Caco-2 (cell line): Measurements from ENCODE around the gene USP8. TPM values are rescaled to one million over a fixed set of nuclear protein-coding genes. Genes with fewer than 3 reads are reported as not detected.
"Not testable (repeated sequence)": the region's sequence is repeated elsewhere in the genome, so short reads cannot be mapped to it uniquely, and the experiment has no call there.

Experiments used
- BruUV-seq: library from RNA; stranded (reverse); fragments of 400-500 nt; replicated peaks from 2 replicates; lab custom pipeline; 2021; lab: Mats Ljungman, UMichigan
- CTCF ChIA-PET: fragments of 300-600 bp; sonication (Branson Sonifier 250); formaldehyde crosslinking; loops from one replicate; lab custom pipeline; 2022; ENCODE audit warnings: antibody characterized with exemption; lab: Charles Lee
- POLR2A ChIA-PET: fragments of 300-600 bp; sonication (Branson Sonifier 250); formaldehyde crosslinking; loops from one replicate; lab custom pipeline; 2022; ENCODE audit warnings: antibody characterized with exemption; lab: Charles Lee
- DNase-seq, 2 experiments: peaks; one replicate each; pipeline versions ENCODE4 v3.0.0 to v3.0.0-alpha.2; 2020 to 2022
- H3K27me3 ChIP-seq: replicated peaks from 2 replicates; pipeline ENCODE4 v1.6.0; 2011; ENCODE audit warnings: low read length; ENCODE audit not compliant: control insufficient read depth, insufficient read depth
- H3K36me3 ChIP-seq: 2 replicates; pipeline ENCODE4 v1.5.1; 2011; ENCODE audit warnings: low read length; ENCODE audit not compliant: control insufficient read depth, insufficient read depth
- H3K4me1 ChIP-seq: fragments of 250-450 bp; sonication (Bioruptor Pico); 2 replicates; pipeline ENCODE4 v1.5.1; 2020; ENCODE audit warnings: mild to moderate bottlenecking
- H3K4me3 ChIP-seq: 2 replicates; pipeline ENCODE4 v1.5.1; 2011; ENCODE audit warnings: low read depth, mild to moderate bottlenecking, control low read depth, low read length
- H3K9me3 ChIP-seq: fragments of 250-450 bp; sonication (Bioruptor Pico); 2 replicates; pipeline ENCODE4 v1.5.1; 2020; ENCODE audit warnings: mild to moderate bottlenecking, moderate library complexity
- H3K27ac Mint-ChIP-seq: one replicate; pipeline ENCODE4 v1.8.0; 2022; ENCODE audit warnings: mixed read lengths; ENCODE audit not compliant: unreplicated experiment
- H3K27me3 Mint-ChIP-seq: one replicate; pipeline ENCODE4 v1.8.0; 2022; ENCODE audit warnings: mixed read lengths; ENCODE audit not compliant: insufficient read depth, unreplicated experiment
- H3K36me3 Mint-ChIP-seq: one replicate; pipeline ENCODE4 v1.8.0; 2022; ENCODE audit warnings: mild to moderate bottlenecking, mixed read lengths; ENCODE audit not compliant: insufficient read depth, unreplicated experiment
- H3K4me1 Mint-ChIP-seq: one replicate; pipeline ENCODE4 v1.8.0; 2022; ENCODE audit warnings: low read depth, mixed read lengths; ENCODE audit not compliant: unreplicated experiment
- H3K4me3 Mint-ChIP-seq: one replicate; pipeline ENCODE4 v1.8.0; 2022; ENCODE audit warnings: mild to moderate bottlenecking, moderate library complexity, mixed read lengths; ENCODE audit not compliant: unreplicated experiment
- H3K9me3 Mint-ChIP-seq: one replicate; pipeline ENCODE4 v1.8.0; 2022; ENCODE audit warnings: mixed read lengths; ENCODE audit not compliant: unreplicated experiment
- CTCF ChIP-seq, 2 experiments: fragments of 200-600 bp in 1 of 2; IDR thresholded peaks; 1 replicate in 1 of 2; 2 replicates in 1 of 2; pipeline versions ENCODE4 v1.5.1 to v1.8.0; 2011 to 2022; ENCODE audit warnings: antibody characterized with exemption in 1 of 2, control low read depth in 1 of 2, inconsistent platforms in 1 of 2, low read depth in 1 of 2, low read length in 1 of 2, mild to moderate bottlenecking in 1 of 2, moderate library complexity in 1 of 2; ENCODE audit not compliant: insufficient read depth in 1 of 2, severe bottlenecking in 1 of 2, unreplicated experiment in 1 of 2
- intact Hi-C: fragments of 100-400 bp; cut with micrococcal nuclease; formaldehyde crosslinking; loops from one replicate; pipeline ENCODE4 v1.10.0; 2022; ENCODE audit not compliant: unreplicated experiment
- total RNA-seq: library from RNA; stranded (reverse); gene quantifications from 2 replicates; pipeline ENCODE4 v1.2.3, GENCODE V29; 2022

USP8 gene
- total RNA-seq, 1 experiment from 2014 or later, result 56.2 TPM

GRCh38 chr15:50503144-50503543 lies 78.9 kb downstream of the USP8 start:
- Histone ChIP-seq H3K4me1 (no peaks in the 10 kb centered on the region), H3K36me3 (no peaks in the 10 kb centered on the region; the same call in none of the 2 replicates), H3K27me3 (no peaks in the 10 kb centered on the region), H3K4me3 (no peak overlapping the region), H3K9me3 (no peaks in the 10 kb centered on the region)
- H3K27ac Mint-ChIP-seq, result no peak overlapping the region
- no peak overlapping the region for H3K4me3 Mint-ChIP-seq
- no peaks in the 10 kb centered on the region for H3K9me3 Mint-ChIP-seq
- POLR2A ChIA-PET, result no interaction called here
- CTCF ChIA-PET, result no interaction called here
- BruUV-seq, result no TSS peak
- H3K27me3 Mint-ChIP-seq, result no peaks in the 10 kb centered on the region
- no peak for DNase-seq
- H3K36me3 Mint-ChIP-seq, result peaks cover 40% of the 10 kb centered on the region
- no peak for TF ChIP-seq CTCF (IDR thresholded peaks at IDR 0.05; ENCODE audit: insufficient read depth in 1 of 2, low read depth in 1 of 2, low read length in 1 of 2, severe bottlenecking in 1 of 2, unreplicated experiment in 1 of 2)
- intact Hi-C loops, result no loop called here
- no peaks in the 10 kb centered on the region for H3K4me1 Mint-ChIP-seq

GRCh38 chr15:50505656-50506055 lies 81.5 kb downstream of the USP8 start:
- H3K36me3 Mint-ChIP-seq, result peaks cover 41% of the 10 kb centered on the region
- H3K9me3 ChIP-seq, H3K27me3 Mint-ChIP-seq, H3K9me3 Mint-ChIP-seq, BruUV-seq, H3K27me3 ChIP-seq, H3K4me1 ChIP-seq, H3K36me3 ChIP-seq, H3K4me3 Mint-ChIP-seq, H3K4me1 Mint-ChIP-seq, POLR2A ChIA-PET, CTCF ChIA-PET, H3K27ac Mint-ChIP-seq, DNase-seq, intact Hi-C loops, H3K4me3 ChIP-seq: not testable (repeated sequence)

GRCh38 chr15:50506121-50506520 lies 81.9 kb downstream of the USP8 start:
- Mint-ChIP-seq H3K4me1 (no peaks in the 10 kb centered on the region), H3K27me3 (no peaks in the 10 kb centered on the region), H3K27ac (no peak overlapping the region), H3K9me3 (no peaks in the 10 kb centered on the region), H3K36me3 (peaks cover 37% of the 10 kb centered on the region), H3K4me3 (no peak overlapping the region)
- H3K4me1 ChIP-seq, result no peaks in the 10 kb centered on the region
- no peak for DNase-seq
- ChIA-PET CTCF (no interaction called here), POLR2A (no interaction called here)
- intact Hi-C loops, result no loop called here
- H3K9me3 ChIP-seq, result no peaks in the 10 kb centered on the region
- H3K36me3 ChIP-seq, result no peaks in the 10 kb centered on the region
- no peak overlapping the region for H3K4me3 ChIP-seq
- no peak for TF ChIP-seq CTCF (IDR thresholded peaks at IDR 0.05; ENCODE audit: insufficient read depth in 1 of 2, low read depth in 1 of 2, low read length in 1 of 2, severe bottlenecking in 1 of 2, unreplicated experiment in 1 of 2)
- H3K27me3 ChIP-seq, result no peaks in the 10 kb centered on the region
- BruUV-seq, result no TSS peak

- TF ChIP-seq CTCF (IDR thresholded peaks at IDR 0.05; ENCODE audit: insufficient read depth in 1 of 2, low read depth in 1 of 2, low read length in 1 of 2, severe bottlenecking in 1 of 2, unreplicated experiment in 1 of 2), result no peak
- no peaks in the 10 kb centered on the region for H3K4me1 Mint-ChIP-seq
- H3K9me3 Mint-ChIP-seq, result no peaks in the 10 kb centered on the region
- Histone ChIP-seq H3K4me3 (no peak overlapping the region), H3K4me1 (no peaks in the 10 kb centered on the region), H3K27me3 (no peaks in the 10 kb centered on the region), H3K36me3 (no peaks in the 10 kb centered on the region), H3K9me3 (no peaks in the 10 kb centered on the region)
- intact Hi-C loops, result no loop called here
- BruUV-seq, result no TSS peak
- CTCF ChIA-PET, result no interaction called here
- POLR2A ChIA-PET, result no interaction called here
- no peak for DNase-seq
- peaks cover 6% of the 10 kb centered on the region for H3K36me3 Mint-ChIP-seq
- no peaks in the 10 kb centered on the region for H3K27me3 Mint-ChIP-seq
- no peak overlapping the region for H3K27ac Mint-ChIP-seq
- H3K4me3 Mint-ChIP-seq, result no peak overlapping the region
Observed at GRCh38 chr15:50513001-50513400, 88.8 kb downstream of the USP8 start.
